Right atrium auricular region (tissue), 2 donors: ENCODE measurements around the gene PADI1. TPM values are rescaled to one million over a fixed set of nuclear protein-coding genes. Genes with fewer than 3 reads are reported as not detected.

Experiments used
- DNase-seq: peaks from one replicate; pipeline ENCODE4 v3.0.0-alpha.2; 2019; ENCODE audit warnings: low spot score
- H3K27ac ChIP-seq, 2 donors: fragments of 200-600 bp; sonication (generic); 1 replicate in 1 of 2; 2 replicates in 1 of 2; pipeline ENCODE4 v1.5.1; 2016 to 2019
- H3K27me3 ChIP-seq, 2 donors: fragments of 200-600 bp; sonication (generic); one replicate each; pipeline versions ENCODE4 v1.5.1 to v1.6.0; 2017 to 2019
- H3K36me3 ChIP-seq: fragments of 200-600 bp; sonication (generic); one replicate; pipeline ENCODE4 v1.5.1; 2016
- H3K4me1 ChIP-seq, 2 donors: fragments of 200-600 bp; sonication (generic); one replicate each; pipeline versions ENCODE4 v1.5.1 to v1.6.0; 2017 to 2019
- H3K4me3 ChIP-seq, 2 donors: fragments of 200-600 bp; sonication (generic); 1 replicate in 1 of 2; 2 replicates in 1 of 2; pipeline ENCODE4 v1.5.1; 2017 to 2019; ENCODE audit warnings: mild to moderate bottlenecking in 1 of 2, moderate library complexity in 1 of 2
- H3K9me3 ChIP-seq, 2 donors: fragments of 200-600 bp; sonication (generic); one replicate each; pipeline ENCODE4 v1.5.1; 2019
- total RNA-seq, 2 donors: library from RNA; depleted of rRNA; stranded (reverse); fragments of >200 nt; gene quantifications; one replicate each; pipeline ENCODE4 v1.1.0, GENCODE V29; 2016
- TF ChIP-seq, protein P1 (sequence below), 2 donors: fragments of 200-600 bp; sonication (generic); IDR thresholded peaks; one replicate each; pipeline ENCODE4 v1.5.1; 2019; ENCODE audit warnings: antibody characterized with exemption in 2 of 2

PADI1 gene
- total RNA-seq, 2 donors from 2014 or later, result not detected

DNA sequence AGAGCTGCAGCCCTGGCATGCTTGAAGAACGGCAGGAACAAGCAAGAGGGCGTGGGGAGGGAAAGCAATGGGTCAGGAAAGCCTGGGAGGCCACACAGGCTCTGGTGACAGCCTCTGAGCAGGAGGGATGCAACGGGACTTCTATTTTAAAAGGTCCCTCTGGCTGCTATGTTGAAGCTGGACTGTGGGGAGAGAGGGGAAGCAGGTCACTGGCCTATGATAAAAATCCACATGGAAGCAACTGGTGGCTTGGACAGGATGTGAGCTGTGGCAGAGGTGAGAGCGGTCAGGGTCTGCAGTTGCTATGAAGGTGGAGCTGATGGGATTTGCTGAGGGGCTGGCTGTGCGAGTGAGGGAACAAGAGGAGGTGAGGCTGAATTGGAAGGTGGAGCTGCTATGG is 11.2 kb downstream of the PADI1 start:
- no peak overlapping the region for H3K4me3 ChIP-seq
- H3K27me3 ChIP-seq, result peaks cover 0 to 8% of the 10 kb centered on the region in 2 donors
- no peak overlapping the region for H3K27ac ChIP-seq

DNA sequence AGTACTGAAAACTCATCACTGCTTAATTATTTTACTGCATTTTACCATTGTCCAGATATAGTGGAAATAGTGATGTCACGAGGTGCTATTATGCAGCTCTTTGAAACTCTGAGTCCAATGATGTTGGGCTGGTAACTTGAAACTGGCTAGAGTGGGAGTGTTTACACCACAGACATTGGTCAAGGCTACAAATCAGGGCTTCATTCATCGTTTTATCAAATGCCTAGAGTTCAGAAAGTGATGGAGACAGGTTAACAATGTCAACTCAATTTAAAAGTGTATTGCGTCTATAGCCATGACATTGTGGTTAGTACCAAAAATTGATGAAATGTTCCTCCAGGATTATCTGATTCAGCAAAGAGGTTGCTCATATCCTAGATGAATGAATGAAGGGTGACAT is 12.7 kb downstream of the PADI1 start:
- DNase-seq, result no peak
- Histone ChIP-seq H3K9me3 (no peaks in the 10 kb centered on the region), H3K27ac (no peak overlapping the region), H3K4me1 (peaks cover 0 to 4% of the 10 kb centered on the region in 2 donors), H3K36me3 (no peaks in the 10 kb centered on the region), H3K4me3 (no peak overlapping the region), H3K27me3 (peaks cover 0 to 8% of the 10 kb centered on the region in 2 donors)
- TF ChIP-seq, protein P1, sequence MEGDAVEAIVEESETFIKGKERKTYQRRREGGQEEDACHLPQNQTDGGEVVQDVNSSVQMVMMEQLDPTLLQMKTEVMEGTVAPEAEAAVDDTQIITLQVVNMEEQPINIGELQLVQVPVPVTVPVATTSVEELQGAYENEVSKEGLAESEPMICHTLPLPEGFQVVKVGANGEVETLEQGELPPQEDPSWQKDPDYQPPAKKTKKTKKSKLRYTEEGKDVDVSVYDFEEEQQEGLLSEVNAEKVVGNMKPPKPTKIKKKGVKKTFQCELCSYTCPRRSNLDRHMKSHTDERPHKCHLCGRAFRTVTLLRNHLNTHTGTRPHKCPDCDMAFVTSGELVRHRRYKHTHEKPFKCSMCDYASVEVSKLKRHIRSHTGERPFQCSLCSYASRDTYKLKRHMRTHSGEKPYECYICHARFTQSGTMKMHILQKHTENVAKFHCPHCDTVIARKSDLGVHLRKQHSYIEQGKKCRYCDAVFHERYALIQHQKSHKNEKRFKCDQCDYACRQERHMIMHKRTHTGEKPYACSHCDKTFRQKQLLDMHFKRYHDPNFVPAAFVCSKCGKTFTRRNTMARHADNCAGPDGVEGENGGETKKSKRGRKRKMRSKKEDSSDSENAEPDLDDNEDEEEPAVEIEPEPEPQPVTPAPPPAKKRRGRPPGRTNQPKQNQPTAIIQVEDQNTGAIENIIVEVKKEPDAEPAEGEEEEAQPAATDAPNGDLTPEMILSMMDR (IDR thresholded peaks at IDR 0.05), result no peak

More for the DNA sequence above, 11.2 kb downstream of the PADI1 start:
- Histone ChIP-seq H3K36me3 (no peaks in the 10 kb centered on the region), H3K4me1 (peaks cover 0 to 6% of the 10 kb centered on the region in 2 donors), H3K9me3 (no peaks in the 10 kb centered on the region)
- TF ChIP-seq, protein P1 (IDR thresholded peaks at IDR 0.05), result no peak
- no peak for DNase-seq

DNA sequence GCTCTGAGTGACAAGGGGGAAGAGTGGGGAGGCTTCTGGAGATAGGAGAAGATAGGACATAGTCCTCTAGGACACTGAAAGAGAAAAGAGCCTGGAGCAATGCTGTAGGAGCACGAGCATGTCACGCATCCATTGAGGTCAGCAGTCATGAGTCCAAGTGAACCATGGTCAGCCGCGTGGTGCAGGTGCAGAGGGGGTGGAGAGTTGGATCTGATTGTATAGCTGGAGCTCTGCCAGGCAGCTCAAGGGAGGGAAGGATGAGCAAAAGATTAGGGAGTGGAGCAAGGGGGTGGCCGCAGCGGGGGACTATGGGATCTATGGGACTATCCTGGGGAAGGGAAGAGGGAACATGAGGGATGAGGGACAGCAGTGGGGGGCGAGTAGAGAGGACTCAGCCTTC is 14.0 kb downstream of the PADI1 start:
- Histone ChIP-seq H3K4me3 (no peak overlapping the region), H3K27me3 (peaks cover 0 to 2% of the 10 kb centered on the region in 2 donors), H3K4me1 (no peaks in the 10 kb centered on the region), H3K27ac (no peak overlapping the region), H3K36me3 (no peaks in the 10 kb centered on the region), H3K9me3 (no peaks in the 10 kb centered on the region)
- TF ChIP-seq, protein P1 (IDR thresholded peaks at IDR 0.05), result no peak
- no peak for DNase-seq

DNA sequence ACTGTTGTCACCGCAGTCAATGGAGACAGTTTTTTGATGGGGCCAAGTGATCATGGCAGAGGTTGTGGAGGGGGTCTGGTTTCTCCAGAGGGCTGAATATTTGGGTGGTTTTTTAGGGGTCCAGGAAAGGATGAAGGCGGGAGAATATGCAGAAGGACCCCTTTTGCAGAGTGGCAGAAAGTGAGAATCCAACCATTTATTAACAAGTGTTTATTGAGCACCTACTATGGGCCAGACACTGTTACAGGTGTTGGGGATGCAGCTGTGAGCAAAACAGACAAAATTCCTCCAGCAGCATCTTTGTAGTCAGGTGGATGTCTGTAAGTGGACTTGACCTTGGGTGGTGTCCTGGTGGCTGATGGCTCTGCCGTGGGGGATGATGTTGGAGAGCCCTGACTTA is 15.4 kb downstream of the PADI1 start:
- Histone ChIP-seq H3K4me1 (no peaks in the 10 kb centered on the region), H3K36me3 (no peaks in the 10 kb centered on the region), H3K9me3 (no peaks in the 10 kb centered on the region), H3K27ac (no peak overlapping the region), H3K27me3 (no peaks in the 10 kb centered on the region), H3K4me3 (no peak overlapping the region)
- TF ChIP-seq, protein P1 (IDR thresholded peaks at IDR 0.05), result no peak
- DNase-seq, result no peak

DNA sequence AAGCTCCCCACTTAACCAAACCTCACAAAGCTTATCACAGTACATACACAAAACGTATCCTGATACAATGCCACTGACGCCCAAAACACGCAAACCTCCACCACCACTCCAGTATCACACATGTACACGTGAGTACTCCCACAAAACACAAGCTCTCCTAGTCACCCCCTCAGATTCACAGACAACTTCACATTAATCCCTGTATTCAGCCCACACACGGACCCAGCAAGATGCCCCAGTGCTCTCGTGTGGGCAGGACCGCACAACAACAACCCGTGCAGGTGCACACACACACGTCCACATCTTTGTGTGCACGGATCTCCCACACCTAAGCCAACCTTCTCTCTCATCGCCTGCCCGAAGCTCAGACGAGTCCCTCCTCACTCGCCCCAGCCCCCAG is 17.6 kb downstream of the PADI1 start:
- Histone ChIP-seq H3K27ac (no peak overlapping the region), H3K4me3 (no peak overlapping the region), H3K27me3 (no peaks in the 10 kb centered on the region), H3K4me1 (no peaks in the 10 kb centered on the region), H3K9me3 (no peaks in the 10 kb centered on the region), H3K36me3 (no peaks in the 10 kb centered on the region)
- TF ChIP-seq, protein P1 (IDR thresholded peaks at IDR 0.05), result no peak
- DNase-seq, result no peak

DNA sequence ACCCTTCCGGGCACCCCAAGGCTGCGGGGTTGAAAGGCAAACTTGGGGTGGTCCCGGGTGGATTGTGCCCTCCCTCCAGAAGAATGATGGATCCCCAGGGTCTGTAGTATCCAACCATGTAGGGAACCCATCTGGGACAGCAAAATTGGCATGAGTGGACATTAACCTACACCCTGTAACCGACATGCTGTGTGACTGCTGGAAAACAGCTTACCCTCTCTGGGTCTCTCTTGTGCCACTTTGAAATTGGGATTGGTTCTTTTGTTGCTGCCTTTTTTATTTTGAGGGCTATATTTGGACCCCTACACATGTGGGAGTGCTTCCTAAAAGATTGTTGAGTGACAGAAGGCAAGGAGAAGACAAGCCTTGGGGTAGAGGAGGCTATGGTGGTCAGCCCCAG is 19.5 kb downstream of the PADI1 start:
- H3K4me3 ChIP-seq, result no peak overlapping the region
- no peaks in the 10 kb centered on the region for H3K9me3 ChIP-seq
- TF ChIP-seq, protein P1 (IDR thresholded peaks at IDR 0.05), result no peak
- no peak for DNase-seq
- no peak overlapping the region for H3K27ac ChIP-seq
- H3K4me1 ChIP-seq, result no peaks in the 10 kb centered on the region
- no peaks in the 10 kb centered on the region for H3K36me3 ChIP-seq
- H3K27me3 ChIP-seq, result no peaks in the 10 kb centered on the region
